Keratinocyte (primary cell): ENCODE results near the gene FBXW9. TPM values are rescaled to one million over a fixed set of nuclear protein-coding genes. Genes with fewer than 3 reads are reported as not detected.

ENCODE experiments used
- DNase-seq: peaks from one replicate; pipeline ENCODE4 v3.0.0-alpha.2; 2011; ENCODE audit warnings: low read depth, missing footprints, low spot score
- FAIRE-seq: peaks from 2 replicates; lab custom pipeline; 2011; peaks lifted over from hg19 to GRCh38; lab: Jason Lieb, UNC
- H2AFZ ChIP-seq: 2 replicates; pipeline ENCODE4 v1.6.0; 2012; ENCODE audit warnings: low read length, control low read depth, inconsistent platforms; ENCODE audit not compliant: control insufficient read depth
- H3K27ac ChIP-seq: 2 replicates; pipeline ENCODE4 v1.5.1; 2011; ENCODE audit warnings: low read length; ENCODE audit not compliant: control insufficient read depth, insufficient read depth
- H3K27me3 ChIP-seq: 3 replicates; pipeline ENCODE4 v1.6.0; 2011; ENCODE audit warnings: low read length; ENCODE audit not compliant: control insufficient read depth, insufficient read depth; ENCODE audit errors: extremely low read depth
- H3K36me3 ChIP-seq, 2 experiments: 2 replicates in 1 of 2; 3 replicates in 1 of 2; pipeline ENCODE4 v1.5.1; 2011; ENCODE audit warnings: low read length in 2 of 2, mild to moderate bottlenecking in 1 of 2; ENCODE audit not compliant: control insufficient read depth in 2 of 2, insufficient read depth in 2 of 2; ENCODE audit errors: extremely low read depth in 1 of 2
- H3K4me1 ChIP-seq: 3 replicates; pipeline ENCODE4 v1.5.1; 2011; ENCODE audit warnings: low read length; ENCODE audit not compliant: control insufficient read depth, insufficient read depth; ENCODE audit errors: extremely low read depth
- H3K4me2 ChIP-seq: 3 replicates; pipeline ENCODE4 v1.6.0; 2011; ENCODE audit warnings: low read depth, low read length; ENCODE audit not compliant: control insufficient read depth, insufficient read depth; ENCODE audit errors: extremely low read depth
- H3K4me3 ChIP-seq, 3 experiments: fragments of 200-600 bp in 1 of 3; sonication (generic) in 1 of 3; 2 replicates in 2 of 3; 3 replicates in 1 of 3; pipeline ENCODE4 v1.5.1; 2011 to 2016; ENCODE audit warnings: low read length in 3 of 3, mild to moderate bottlenecking in 3 of 3, control low read depth in 2 of 3, inconsistent platforms in 1 of 3, low read depth in 1 of 3, mixed read lengths in 1 of 3, mixed run types in 1 of 3, moderate library complexity in 1 of 3; ENCODE audit not compliant: control insufficient read depth in 2 of 3, insufficient read depth in 2 of 3; ENCODE audit errors: extremely low read depth in 1 of 3
- H3K79me2 ChIP-seq: 2 replicates; pipeline ENCODE4 v1.6.0; 2012; ENCODE audit warnings: low read length; ENCODE audit not compliant: control insufficient read depth, insufficient read depth
- H3K9ac ChIP-seq: 3 replicates; pipeline ENCODE4 v1.6.0; 2011; ENCODE audit warnings: low read length; ENCODE audit not compliant: control insufficient read depth, insufficient read depth; ENCODE audit errors: extremely low read depth
- H3K9me1 ChIP-seq: 3 replicates; pipeline ENCODE4 v1.6.0; 2011; ENCODE audit warnings: low read length; ENCODE audit not compliant: control insufficient read depth, insufficient read depth; ENCODE audit errors: extremely low read depth
- H3K9me3 ChIP-seq: 2 replicates; pipeline ENCODE4 v1.5.1; 2012; ENCODE audit warnings: low read depth, low read length; ENCODE audit not compliant: control insufficient read depth
- H4K20me1 ChIP-seq: 3 replicates; pipeline ENCODE4 v1.6.0; 2011; ENCODE audit warnings: low read length; ENCODE audit not compliant: control insufficient read depth, insufficient read depth; ENCODE audit errors: extremely low read depth
- EZH2 ChIP-seq: IDR thresholded peaks from one replicate; pipeline ENCODE4 v1.6.1; 2012; ENCODE audit warnings: inconsistent platforms, mild to moderate bottlenecking, low read length, moderate library complexity
- dilution Hi-C: fragments of 300-500 bp; cut with MboI; formaldehyde crosslinking; loops from one replicate; pipeline ENCODE4 v1.7.0; 2020; ENCODE audit warnings: low sequenced_read_pairs; ENCODE audit not compliant: extremely low pct_ligation_motif_present
- polyA plus RNA-seq, 5 experiments: library from polyadenylated mRNA; depleted of rRNA in 3 of 5; stranded (reverse) in 3 of 5; stranded (forward) in 1 of 5; unstranded in 1 of 5; fragments of >200 nt; gene quantifications; 1 replicate in 1 of 5; 2 replicates in 3 of 5; 3 replicates in 1 of 5; pipeline versions ENCODE4 v1.2.1 to v1.2.3, GENCODE V29; 2011 to 2012; ENCODE audit warnings: missing spikeins in 2 of 5, low read depth in 1 of 5, low replicate concordance in 1 of 5
- TF ChIP-seq, protein P1 (sequence below), 3 experiments: IDR thresholded peaks in 1 of 3; conservative IDR thresholded peaks in 1 of 3; optimal IDR thresholded peaks in 1 of 3; 2 replicates in 2 of 3; 3 replicates in 1 of 3; pipeline versions ENCODE3 to v1.5.1; 2011; ENCODE audit warnings: low read length in 3 of 3, mild to moderate bottlenecking in 3 of 3, moderate library complexity in 2 of 3, control low read depth in 1 of 3, inconsistent platforms in 1 of 3; ENCODE audit not compliant: insufficient read depth in 2 of 3; ENCODE audit errors: extremely low read depth in 1 of 3

FBXW9 gene
- polyA plus RNA-seq, 1 donor (not counting 4 experiments of a cell fraction or from before 2014, with no cell fraction given): 5.6 TPM

DNA sequence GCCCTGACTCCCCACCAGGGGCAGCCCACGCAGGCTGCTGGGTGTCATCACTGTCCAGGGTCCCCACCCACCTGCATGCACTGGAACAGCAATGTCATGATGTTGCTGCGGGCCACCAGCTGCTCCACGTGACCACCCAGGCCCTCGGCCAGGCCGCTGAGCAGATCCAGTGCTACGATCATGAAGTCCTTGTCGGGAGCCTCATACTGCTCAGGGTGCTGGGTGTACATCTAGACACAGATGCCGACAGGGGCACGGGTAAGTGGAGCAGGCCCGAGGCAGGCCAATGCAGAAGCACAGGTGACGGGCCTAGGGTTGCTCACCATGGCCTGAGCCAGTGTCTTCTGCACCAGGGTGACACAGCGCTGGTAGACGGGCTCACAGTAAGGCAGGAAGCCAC is 8.7 kb upstream of the FBXW9 start:
- no peaks in the 10 kb centered on the region for H3K9me3 ChIP-seq
- H4K20me1 ChIP-seq: no peaks in the 10 kb centered on the region
- no peak overlapping the region for H2AFZ ChIP-seq
- H3K4me1 ChIP-seq: no peaks in the 10 kb centered on the region
- H3K36me3 ChIP-seq: peaks cover 52 to 57% of the 10 kb centered on the region in 2 experiments
- peaks cover 6% of the 10 kb centered on the region for H3K79me2 ChIP-seq
- H3K27me3 ChIP-seq: no peaks in the 10 kb centered on the region
- no peak overlapping the region for H3K4me3 ChIP-seq
- no peak overlapping the region for H3K9ac ChIP-seq
- no peak overlapping the region for H3K27ac ChIP-seq
- FAIRE-seq: no peak
- dilution Hi-C loops: no loop called here
- no peaks in the 10 kb centered on the region for H3K9me1 ChIP-seq
- no peak for TF ChIP-seq EZH2
- TF ChIP-seq, protein P1, sequence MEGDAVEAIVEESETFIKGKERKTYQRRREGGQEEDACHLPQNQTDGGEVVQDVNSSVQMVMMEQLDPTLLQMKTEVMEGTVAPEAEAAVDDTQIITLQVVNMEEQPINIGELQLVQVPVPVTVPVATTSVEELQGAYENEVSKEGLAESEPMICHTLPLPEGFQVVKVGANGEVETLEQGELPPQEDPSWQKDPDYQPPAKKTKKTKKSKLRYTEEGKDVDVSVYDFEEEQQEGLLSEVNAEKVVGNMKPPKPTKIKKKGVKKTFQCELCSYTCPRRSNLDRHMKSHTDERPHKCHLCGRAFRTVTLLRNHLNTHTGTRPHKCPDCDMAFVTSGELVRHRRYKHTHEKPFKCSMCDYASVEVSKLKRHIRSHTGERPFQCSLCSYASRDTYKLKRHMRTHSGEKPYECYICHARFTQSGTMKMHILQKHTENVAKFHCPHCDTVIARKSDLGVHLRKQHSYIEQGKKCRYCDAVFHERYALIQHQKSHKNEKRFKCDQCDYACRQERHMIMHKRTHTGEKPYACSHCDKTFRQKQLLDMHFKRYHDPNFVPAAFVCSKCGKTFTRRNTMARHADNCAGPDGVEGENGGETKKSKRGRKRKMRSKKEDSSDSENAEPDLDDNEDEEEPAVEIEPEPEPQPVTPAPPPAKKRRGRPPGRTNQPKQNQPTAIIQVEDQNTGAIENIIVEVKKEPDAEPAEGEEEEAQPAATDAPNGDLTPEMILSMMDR (optimal IDR thresholded peaks at IDR 0.05 in 1 of 3, IDR thresholded peaks at IDR 0.05 in 1 of 3, conservative IDR thresholded peaks at IDR 0.05 in 1 of 3; ENCODE audit: extremely low read depth in 1 of 3, insufficient read depth in 2 of 3, low read length in 3 of 3): no peak
- no peak overlapping the region for H3K4me2 ChIP-seq
- no peak for DNase-seq

DNA sequence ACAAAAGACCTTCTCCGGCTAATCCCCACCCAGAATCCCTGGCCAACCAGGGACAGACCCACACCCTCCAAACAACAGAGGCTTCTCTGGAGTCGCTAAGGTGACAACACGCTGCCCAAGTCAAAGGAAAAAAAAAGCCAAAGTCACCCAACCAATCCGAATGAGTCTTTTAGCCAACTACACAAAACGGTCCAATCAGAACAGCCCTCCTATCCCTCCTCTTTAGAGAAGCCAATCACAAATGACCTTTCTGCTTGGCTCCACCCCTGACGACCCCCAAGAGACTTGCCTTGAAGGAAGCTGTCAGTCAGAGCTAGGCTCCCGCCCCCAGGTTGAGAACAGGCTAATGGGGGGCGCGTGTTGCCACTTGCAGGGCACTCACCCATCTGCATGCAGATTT is 6.6 kb upstream of the FBXW9 start:
- Histone ChIP-seq H3K4me2 (no peak overlapping the region), H4K20me1 (no peaks in the 10 kb centered on the region), H3K9me1 (no peaks in the 10 kb centered on the region), H3K79me2 (peaks cover 6% of the 10 kb centered on the region), H3K4me3 (no peak overlapping the region), H3K9ac (no peak overlapping the region), H3K4me1 (no peaks in the 10 kb centered on the region), H3K27me3 (no peaks in the 10 kb centered on the region), H2AFZ (no peak overlapping the region), H3K27ac (no peak overlapping the region), H3K36me3 (peaks cover 49 to 57% of the 10 kb centered on the region in 2 experiments), H3K9me3 (no peaks in the 10 kb centered on the region)
- no peak for DNase-seq
- no peak for TF ChIP-seq EZH2
- TF ChIP-seq, protein P1 (optimal IDR thresholded peaks at IDR 0.05 in 1 of 3, IDR thresholded peaks at IDR 0.05 in 1 of 3, conservative IDR thresholded peaks at IDR 0.05 in 1 of 3; ENCODE audit: extremely low read depth in 1 of 3, insufficient read depth in 2 of 3, low read length in 3 of 3): no peak
- dilution Hi-C loops: no loop called here
- FAIRE-seq: no peak
